ENCODE results near the gene EFNA4. TPM values are rescaled to one million over a fixed set of nuclear protein-coding genes. Genes with fewer than 3 reads are reported as not detected.

The EFNA4 gene
- total RNA-seq, 1 donor from 2014 or later: 1.7 TPM

- no peak overlapping the region for H3K4me3 ChIP-seq
- TF ChIP-seq CTCF (IDR thresholded peaks at IDR 0.05; ENCODE audit: borderline replicate concordance): no peak
- intact Hi-C loops (cut with micrococcal nuclease): no loop called here
- no peaks in the 10 kb centered on the region for H3K27me3 ChIP-seq (ENCODE audit: low read depth)
- H3K36me3 ChIP-seq: peaks cover 83% of the 10 kb centered on the region
- no peak for DNase-seq
- H3K27ac ChIP-seq (replicated peaks): no peak overlapping the region
- peaks cover 57% of the 10 kb centered on the region for H3K4me1 ChIP-seq
- no peaks in the 10 kb centered on the region for H3K9me3 ChIP-seq (replicated peaks)
Observed at GRCh38 chr1:155057104-155057503, 6.4 kb upstream of the EFNA4 start.

GRCh38 chr1:155057788-155058211 is 5.7 kb upstream of the EFNA4 start:
- peak; percentile 14 for TF ChIP-seq CTCF (IDR thresholded peaks at IDR 0.05; ENCODE audit: borderline replicate concordance)
- peaks cover 83% of the 10 kb centered on the region for H3K36me3 ChIP-seq
- DNase-seq: no peak
- H3K9me3 ChIP-seq (replicated peaks): no peaks in the 10 kb centered on the region
- peaks cover 57% of the 10 kb centered on the region for H3K4me1 ChIP-seq
- intact Hi-C loops (cut with micrococcal nuclease): no loop called here
- no peaks in the 10 kb centered on the region for H3K27me3 ChIP-seq (ENCODE audit: low read depth)
- H3K4me3 ChIP-seq: no peak overlapping the region
- H3K27ac ChIP-seq (replicated peaks): no peak overlapping the region

- no peak for TF ChIP-seq CTCF (IDR thresholded peaks at IDR 0.05; ENCODE audit: borderline replicate concordance)
Observed at GRCh38 chr1:155060736-155061135, 2.8 kb upstream of the EFNA4 start.

GRCh38 chr1:155061381-155062150 is 2.0 kb upstream of the EFNA4 start:
- Histone ChIP-seq H3K9me3 (replicated peaks) (no peaks in the 10 kb centered on the region), H3K27me3 (ENCODE audit: low read depth) (no peaks in the 10 kb centered on the region), H3K27ac (replicated peaks) (no peak overlapping the region), H3K36me3 (peaks cover 48% of the 10 kb centered on the region), H3K4me3 (peak overlapping the region; percentile 81), H3K4me1 (peaks cover 50% of the 10 kb centered on the region)
- DNase-seq: peak; percentile 87
- peak; percentile 99 for TF ChIP-seq CTCF (IDR thresholded peaks at IDR 0.05; ENCODE audit: borderline replicate concordance)
- intact Hi-C loops (cut with micrococcal nuclease): no loop called here

More at GRCh38 chr1:155060736-155061135, 2.8 kb upstream of the EFNA4 start:
- peaks cover 50% of the 10 kb centered on the region for H3K4me1 ChIP-seq
- no peaks in the 10 kb centered on the region for H3K9me3 ChIP-seq (replicated peaks)
- H3K4me3 ChIP-seq: no peak overlapping the region
- H3K27me3 ChIP-seq (ENCODE audit: low read depth): no peaks in the 10 kb centered on the region
- DNase-seq: no peak
- intact Hi-C loops (cut with micrococcal nuclease): no loop called here
- H3K27ac ChIP-seq (replicated peaks): no peak overlapping the region
- peaks cover 57% of the 10 kb centered on the region for H3K36me3 ChIP-seq

- no peak for DNase-seq
- intact Hi-C loops (cut with micrococcal nuclease): no loop called here
- Histone ChIP-seq H3K9me3 (replicated peaks) (no peaks in the 10 kb centered on the region), H3K27me3 (ENCODE audit: low read depth) (no peaks in the 10 kb centered on the region), H3K4me1 (peaks cover 50% of the 10 kb centered on the region), H3K4me3 (peak overlapping the region; percentile 81), H3K27ac (replicated peaks) (no peak overlapping the region), H3K36me3 (peaks cover 42% of the 10 kb centered on the region)
- TF ChIP-seq CTCF (IDR thresholded peaks at IDR 0.05; ENCODE audit: borderline replicate concordance): no peak
Observed at GRCh38 chr1:155062151-155062686, 1.3 kb upstream of the EFNA4 start.

Measured in left ventricle myocardium inferior (tissue), 1 donor.